ENCODE results near the gene CMIP.

The CMIP gene

DNA sequence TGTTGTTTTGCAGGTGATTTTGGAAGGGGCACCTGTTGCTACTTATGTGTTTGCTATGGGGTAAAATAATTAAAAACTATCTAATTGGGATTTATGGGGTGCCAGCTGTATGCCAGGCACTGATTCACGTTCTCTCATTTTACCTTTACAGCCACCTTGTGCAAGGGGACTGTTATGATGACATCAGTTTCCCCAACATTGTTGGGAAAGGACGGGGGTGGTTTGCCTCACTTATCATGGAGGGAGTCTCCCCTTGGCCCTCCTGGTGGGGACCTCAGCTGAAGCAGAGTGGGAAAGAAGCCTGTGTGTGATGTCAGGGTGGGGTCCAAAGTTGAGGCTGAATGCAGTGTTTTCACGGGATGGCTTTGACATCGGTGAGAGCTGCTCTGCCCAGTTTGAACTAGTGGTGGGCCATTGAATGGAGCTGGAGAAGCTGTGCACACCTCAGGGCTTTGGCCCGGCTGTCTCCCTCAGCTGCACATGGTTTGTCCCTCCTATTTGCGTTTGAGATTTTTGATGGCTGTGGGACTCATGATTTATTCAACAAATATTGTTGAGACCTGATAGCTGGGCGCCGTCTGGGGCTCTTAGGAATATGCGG lies 36.1 kb downstream of the CMIP start:
- DNase-seq (ENCODE audit: low read depth): no peak

DNA sequence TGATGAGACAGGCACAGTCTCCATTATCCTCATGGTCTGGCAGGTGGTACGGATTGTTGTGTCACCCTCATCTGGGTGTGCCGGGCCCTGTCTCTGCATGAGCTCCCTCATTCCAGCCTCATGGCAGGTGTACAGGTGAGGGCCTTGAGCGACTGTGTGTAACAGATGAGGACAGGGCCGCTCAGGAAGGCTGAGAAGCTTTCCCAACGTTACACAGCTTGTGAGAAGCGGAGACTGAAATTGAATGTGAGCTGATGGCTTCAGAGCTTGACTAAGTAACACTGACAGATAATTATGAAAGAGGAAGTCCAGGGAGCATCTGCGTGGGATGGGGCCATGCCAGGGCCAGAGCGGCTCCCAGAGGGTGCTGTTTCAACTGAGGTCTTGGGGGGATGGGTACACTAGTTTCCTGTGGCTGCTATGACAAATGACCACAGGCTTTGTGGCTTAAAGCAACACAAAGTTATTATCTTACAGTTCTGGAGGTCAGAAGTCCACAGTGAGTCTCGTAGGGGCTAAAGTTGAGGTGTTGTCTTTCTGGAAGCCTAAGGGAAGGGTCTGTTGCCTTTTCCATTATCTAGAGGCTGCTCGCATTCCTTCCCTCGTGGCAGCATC lies 36.7 kb downstream of the CMIP start:
- DNase-seq (ENCODE audit: low read depth): no peak

DNA sequence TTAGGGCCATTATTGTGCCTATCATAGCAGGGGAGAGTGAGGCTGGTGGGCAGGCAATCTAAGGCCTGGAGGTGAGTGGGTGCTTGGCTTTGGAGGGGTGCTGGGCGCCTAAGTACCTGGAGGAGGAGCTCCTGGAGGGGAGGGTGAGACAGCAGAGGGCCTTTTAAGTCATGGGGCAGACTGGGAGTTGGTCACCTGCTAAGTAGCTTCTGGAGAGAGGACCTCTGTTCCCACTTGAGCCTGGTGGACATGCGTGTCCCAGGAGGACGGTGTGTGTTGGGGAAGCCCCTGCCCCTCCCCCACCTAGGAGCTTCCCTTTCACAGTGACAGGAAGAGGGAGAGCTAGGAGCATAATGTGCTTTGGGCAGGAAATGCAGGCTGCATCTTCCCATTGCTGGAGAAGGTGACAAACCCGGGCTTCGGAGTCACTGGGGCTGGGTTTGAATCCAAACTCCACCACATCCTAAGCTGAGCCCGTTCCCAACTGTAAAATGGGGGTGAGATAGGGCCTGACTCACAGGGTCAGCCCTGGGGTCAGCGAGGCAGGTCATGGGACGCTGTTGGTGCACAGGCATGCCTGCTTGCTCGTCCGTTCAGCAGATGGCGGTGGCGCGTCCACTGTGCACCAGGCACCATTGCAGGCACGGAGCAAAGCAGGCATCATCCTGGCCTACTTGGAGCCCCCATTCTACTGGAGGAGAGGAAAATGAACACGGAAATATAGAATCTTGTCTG lies 37.9 kb downstream of the CMIP start:
- DNase-seq (ENCODE audit: low read depth): no peak

DNA sequence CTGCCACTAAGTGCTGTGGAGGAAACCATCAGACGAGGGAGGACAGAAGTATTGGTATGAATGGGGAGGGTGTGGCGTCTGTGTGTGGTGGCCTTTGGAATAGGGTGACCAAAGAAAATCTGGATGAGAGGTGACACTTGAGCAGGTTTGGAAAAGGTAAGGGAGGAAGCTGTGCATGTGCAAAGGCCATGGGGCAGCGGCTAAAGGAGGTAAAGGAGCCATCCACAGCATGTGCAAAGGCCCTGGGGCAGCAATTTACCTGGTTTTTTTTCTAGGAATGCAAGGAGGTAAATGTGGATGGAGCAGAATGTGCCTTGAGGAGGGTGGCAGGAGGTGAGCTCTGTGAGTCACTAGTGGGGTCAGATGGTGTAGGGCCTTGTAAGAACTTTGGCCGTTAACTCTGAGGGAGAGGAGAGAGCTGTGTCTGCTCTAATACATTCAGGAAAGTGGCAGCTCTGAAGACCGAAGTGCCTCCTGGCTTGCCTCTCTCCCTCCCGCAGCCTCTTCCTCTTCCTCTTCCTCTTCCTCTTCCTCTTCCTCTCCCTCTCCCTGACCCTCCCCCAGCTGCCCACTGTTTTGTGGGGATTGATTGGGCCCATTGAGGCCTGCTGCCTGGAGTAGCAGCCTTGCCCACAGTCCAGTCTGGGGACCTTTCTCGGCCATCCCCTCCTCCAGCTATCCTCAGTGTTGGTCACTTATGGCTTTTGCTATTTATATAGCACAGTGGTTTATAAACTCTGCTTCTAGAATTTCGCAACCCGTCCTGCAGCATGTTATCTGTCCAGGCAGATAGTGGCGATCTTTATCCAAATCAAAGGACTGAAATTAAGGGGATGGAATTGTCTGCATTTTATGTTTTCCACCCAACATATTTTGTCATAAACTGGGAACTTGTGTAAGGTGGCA lies 38.7 kb downstream of the CMIP start:
- DNase-seq (ENCODE audit: low read depth): no peak

DNA sequence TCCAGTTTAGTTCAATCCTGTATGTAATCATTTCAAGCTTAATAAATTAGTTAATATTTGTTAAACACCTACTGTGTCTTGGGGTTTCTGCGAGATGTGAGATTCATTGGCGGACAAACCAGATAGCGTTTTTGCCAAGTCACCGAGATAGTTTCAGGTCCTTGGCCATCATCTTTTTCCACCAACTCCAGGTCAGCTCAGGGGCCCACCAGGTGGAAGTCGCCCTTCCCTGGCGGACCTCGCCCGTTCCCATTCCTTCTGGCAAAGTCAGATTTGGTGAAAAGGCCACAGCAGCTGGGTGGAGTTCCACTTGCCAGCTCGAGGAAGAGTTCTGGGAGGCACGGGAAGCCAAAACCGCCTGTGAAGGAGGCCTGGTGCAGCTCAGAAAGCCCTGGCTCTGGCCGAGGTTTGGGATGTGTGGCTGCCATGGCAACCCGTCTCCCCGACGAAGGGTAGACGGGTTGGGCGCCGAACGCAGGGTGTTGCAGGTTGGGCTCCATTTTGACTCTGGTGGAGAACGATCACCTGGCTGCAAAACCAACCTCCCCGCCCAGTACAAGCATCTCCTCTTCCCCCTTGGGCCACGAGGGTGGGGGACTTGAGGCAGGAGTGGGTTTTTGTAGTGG lies 39.5 kb downstream of the CMIP start:
- no peak for DNase-seq (ENCODE audit: low read depth)

DNA sequence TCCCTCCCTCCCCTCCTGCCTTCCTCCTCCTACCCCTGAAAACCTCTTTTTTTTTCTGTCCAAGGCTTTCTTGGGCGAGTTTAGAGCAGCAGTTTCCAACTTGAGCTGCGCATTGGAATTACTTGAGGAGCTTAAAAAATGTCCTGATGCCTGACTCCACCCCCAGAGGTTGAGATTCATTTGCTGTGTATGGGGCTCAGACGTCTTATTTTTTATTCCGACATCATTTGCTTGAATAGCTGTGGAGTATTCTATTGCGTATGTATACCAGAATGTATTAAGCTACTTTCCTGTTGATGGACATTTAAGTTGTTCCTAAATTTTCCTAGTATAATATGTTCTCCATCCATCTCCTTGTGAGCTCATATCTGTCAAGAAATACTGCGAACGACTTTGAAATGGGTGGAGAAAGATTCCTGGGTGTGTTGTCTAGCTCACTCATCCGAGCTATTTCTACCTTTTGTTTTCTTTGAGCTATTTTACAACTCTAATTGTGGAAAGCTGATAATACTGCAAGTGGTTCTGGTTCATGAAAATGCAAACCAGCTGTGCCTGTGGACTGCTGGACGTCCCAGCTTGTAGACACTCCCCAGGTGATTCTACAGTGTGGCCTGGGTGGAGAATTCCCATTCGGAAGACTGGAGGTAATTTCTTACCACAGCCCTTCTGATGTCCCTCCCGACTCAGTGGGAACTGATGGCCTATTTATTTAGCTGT lies 40.5 kb downstream of the CMIP start:
- no peak for DNase-seq (ENCODE audit: low read depth)

DNA sequence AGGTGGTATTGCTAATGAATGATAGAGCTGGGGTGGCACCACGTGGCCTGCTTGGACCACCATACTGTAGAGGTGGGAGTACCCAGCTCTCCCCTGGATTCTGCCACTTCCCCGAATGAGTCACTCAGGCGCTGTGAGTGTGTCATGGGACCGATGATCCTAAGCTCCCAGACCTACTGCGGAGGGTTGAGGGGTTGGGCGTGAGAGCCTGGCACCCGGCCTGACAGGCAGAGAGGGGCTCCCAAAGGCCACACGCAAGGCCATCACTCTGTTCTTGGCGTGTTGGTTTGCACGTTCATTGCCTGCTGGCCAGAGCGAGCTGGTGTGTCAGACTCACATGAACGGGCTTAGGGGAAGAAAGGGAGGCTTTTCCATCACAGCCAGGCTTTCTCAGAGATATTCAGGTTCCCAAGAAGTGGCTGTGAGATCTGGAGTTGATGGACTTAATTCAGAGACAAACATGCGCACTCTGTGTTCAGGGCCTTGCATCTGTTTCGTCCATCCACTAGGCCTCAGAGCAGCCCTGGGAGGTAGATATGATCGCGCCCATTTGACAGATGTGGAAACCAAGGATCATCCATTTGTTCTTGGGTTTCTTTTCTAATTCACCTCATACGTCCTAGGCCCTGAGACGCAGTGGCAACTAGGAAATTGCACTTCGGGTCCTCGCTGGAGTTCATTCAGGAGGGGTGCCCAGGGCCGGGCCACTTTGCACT lies 41.4 kb downstream of the CMIP start:
- DNase-seq (ENCODE audit: low read depth): no peak

DNA sequence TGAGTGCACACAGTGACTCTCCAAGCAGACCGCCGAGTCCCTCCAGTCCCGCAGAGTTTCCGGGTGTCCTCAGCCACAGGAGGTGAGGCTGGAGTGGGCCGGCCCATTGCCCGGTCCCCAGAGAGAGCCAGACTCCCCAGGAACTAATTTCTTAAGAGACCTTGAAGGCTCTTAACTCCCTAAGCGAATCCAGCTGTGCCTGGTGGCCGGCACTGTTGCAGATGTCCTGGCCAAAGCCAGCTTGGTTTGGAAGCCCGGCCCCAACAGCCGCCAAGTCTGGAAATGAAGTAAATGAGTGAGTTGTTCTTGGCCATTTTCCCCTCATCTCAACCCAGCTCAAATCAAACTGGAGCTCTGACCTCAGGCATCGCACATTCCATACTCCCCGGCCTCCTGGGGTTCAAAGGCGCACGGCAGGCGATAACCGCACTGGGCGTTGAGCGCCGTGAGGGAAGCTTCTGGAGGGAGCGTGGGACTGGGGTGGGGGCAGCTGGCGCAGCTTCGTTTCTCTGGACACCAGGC lies 42.0 kb downstream of the CMIP start:
- peak; percentile 32 for DNase-seq (ENCODE audit: low read depth)

DNA sequence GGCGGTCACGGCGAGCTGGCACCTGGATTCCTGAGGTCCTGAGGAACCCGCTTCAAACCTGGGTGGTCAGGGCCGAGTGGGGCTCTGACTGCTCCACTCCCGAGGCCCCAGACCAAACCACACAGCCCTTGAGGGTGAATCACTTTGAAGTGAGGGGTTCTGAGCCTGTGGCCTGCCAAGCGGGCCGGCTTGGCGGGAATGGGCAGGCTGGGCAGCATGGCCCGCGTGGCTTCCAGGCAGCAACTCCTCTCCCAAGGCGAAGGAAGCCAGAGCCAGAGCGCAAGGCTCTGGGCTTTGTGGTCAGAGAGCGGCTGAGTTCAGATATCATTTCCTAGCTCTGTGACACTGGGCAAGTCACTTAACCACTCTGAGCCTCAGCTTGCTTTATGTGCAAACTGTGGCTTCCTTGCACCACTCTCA lies 42.7 kb downstream of the CMIP start:
- no peak for DNase-seq (ENCODE audit: low read depth)

DNA sequence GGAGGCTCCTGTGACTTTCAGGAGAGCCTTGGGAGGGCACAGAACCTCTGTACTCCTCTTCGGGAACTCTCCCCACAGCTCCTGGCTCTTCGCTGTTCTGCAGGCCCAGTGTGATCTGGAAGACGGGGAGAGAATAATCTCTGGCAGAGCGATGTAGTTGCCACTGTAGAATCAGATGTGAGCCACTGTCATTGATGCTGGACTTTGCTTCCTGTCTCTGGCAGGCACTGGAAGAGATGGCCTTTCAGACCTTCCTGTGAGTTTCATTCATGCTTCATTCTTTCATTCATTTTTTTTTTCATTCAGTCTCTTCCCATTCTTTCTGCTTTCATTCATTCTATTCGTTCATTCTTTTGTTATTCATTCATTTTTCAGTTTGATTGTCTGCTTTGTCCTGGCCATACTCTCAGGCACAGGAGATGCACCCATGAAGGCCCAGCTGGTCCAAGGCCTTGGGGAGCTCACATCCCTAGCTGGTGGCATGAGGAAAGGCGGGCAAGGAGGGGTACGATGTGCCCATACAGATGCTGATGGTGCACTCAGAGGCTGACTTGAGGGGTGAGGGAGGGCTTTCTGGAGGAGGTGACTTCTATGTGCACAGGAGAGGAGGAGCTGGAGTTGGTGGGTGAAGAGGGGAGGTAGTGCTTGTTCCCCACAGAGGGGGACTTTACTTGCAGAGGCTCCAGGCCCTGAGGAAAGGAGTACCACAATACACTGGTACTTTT lies 44.2 kb downstream of the CMIP start:
- no peak for DNase-seq (ENCODE audit: low read depth)

DNA sequence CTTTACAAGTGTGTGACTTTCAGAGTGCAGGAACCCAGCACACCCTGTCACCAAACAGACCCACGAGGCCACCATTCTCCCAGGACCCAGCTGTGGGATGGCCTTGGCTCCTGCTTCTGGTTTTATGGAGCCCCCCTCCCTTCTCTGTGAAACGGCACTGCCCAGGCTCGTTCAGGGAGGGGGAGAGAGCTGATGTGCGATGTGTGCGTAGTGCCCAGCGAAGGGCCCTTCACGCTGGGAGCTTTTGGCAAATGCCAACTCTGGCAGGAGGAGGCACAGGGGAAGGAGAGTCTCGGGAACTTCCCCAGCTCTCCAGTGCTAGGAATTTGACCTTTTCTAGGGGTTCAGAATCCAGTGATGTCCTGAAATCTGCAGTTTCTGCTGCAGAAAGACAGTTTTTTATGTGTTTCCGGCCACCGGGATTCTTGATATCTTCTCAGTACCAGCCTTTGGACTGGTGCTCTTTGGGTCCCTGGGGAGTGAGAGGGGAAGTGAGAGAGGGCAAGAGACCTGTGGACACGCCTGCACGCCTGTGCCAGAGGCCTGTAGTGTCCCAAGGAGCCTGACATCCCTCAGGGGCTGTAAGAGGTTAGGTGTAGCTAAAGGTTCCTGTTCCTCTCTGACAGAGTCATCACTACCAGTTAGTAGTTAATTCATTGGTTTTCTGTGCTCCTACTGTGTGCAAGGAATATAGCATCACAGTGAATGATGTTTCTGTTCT lies 45.1 kb downstream of the CMIP start:
- DNase-seq (ENCODE audit: low read depth): no peak

DNA sequence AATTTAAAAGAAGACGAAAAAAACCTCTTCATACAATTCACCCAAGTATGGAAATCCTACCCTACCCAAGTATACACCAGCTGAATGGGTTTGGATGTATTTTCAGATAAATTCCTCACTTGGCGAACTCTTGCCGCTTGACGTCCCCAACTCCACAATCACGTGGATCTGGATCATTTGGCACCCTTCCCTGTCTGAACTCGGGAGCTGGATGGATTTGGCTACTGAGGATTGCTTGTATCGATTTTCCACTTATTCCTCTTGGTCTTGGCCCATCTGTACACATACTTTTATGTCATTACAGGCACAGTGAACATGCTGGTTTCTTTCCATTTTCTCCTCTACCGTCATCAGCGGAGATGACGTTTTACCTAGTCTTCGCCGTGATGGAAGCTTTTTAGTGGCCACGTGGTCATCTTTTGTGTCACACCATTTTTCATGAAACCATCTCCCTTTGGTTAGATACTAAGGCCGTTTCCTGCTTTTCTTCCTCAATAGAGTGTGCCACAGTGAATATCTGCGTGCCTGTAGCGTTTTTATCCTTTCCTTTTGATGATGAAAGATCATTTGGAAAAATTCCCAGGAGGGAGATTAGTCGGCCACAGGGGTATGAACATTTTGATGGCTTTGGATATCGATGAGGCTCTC lies 47.1 kb downstream of the CMIP start:
- no peak for DNase-seq (ENCODE audit: low read depth)

DNA sequence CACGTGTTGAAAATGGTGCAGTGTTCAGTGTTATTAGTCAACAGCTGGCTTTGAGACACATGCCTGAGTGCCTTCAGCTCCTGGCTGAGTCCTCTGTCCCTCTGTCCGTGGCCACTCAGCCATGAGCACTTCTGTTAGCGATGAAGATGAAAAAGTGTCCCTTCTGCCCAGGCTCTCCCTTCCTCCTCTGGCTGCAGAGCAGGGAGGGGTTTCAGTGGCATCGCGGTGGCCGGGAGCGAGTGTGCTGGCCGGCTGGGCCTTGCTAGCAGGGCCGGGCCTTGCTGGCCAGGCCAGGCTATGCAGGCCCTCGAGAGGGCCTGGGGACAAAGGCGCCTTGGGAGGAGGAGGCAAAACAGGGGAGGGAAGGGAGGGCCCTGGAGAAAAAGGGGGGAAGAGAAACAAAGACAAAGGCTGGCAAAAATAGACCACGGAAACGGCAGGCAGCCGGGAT lies 47.7 kb downstream of the CMIP start:
- DNase-seq (ENCODE audit: low read depth): no peak

DNA sequence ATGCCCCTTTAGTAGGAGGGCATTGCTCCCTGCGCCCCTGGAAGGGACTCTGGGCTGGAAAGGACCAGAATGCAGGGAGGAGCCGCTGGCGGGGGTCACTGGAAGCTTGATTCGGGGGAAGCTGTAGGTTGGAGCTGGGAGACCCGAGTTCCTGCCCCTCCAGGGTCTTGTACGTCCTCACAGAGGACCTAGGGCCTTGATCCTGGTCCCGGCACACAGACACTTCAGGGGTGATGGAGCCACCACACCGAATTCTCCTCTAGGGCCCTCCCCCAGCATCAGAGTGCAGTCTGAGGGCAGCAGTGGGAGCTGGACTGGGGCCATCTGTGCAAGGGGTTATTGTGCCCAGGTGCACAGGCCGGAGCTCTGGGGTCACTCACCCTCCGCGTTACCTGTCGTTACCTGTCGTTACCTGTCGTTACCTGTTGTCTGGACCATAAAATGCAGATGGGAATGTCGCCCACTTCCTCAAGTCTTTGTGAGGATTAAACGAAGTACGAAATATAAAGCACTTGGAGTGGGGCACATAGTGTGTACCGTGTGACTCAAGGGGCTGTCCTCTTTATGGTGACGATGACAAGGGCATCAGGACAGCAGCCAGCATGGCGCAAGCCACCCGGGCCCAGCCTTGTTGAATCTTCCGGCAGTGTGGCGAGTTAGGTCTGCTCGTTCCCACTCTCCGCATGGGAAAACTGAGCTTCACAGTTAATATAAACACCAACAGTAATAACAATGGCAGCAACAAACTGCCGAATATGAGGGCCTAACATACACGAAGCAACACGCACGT lies 48.6 kb downstream of the CMIP start:
- DNase-seq (ENCODE audit: low read depth): no peak

DNA sequence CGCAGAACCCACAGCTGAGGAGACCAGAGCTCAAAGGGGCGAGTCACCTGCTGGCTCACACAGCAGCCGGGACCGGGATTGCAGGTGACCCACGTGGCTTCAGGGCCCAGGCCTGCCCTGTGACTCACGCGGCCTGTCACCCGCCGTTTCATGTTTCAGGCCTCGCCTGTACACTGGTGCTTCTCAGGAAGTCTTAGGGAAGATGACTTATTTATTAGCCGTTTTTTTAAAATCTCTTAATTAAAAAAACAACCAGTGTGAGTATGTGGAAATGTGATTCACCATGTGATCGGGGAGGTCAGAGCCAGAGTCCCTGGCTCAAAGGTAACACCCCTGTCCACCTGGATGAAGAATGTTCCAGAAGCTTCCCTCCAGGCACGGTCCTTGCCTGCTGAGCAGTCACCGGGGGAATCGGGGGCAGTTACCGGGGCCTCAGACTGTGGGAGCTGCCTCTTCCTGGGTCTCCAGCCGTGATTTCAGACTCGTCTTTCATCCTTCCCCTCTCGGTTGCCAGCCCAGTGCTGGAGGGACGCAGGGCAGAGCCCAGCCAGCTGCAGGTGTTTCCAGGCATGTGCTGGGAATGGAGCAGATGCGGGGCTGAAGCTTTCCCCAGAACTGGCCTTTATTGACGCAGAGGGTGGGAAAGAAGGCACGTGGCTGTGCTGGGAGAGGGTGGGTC lies 49.3 kb downstream of the CMIP start:
- peak; percentile 28 for DNase-seq (ENCODE audit: low read depth)

DNA sequence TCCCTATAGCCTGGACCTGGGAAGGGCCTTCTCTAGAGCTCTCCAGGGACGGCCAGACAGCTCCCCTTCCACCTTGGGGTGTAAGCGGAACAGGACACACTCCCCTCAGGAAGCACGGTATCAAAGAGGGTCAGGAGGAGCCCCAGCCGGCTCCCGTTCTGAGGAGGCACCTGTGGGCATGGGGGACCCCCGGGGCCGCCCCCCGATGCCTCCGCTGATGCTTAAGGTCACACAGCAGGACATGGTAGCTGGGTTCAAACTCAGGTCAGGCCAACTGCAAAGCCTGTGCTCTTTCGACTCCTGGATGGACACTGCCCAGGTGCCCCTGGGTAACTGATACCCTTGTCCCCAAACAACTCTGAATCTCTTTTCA lies 49.8 kb downstream of the CMIP start:
- no peak for DNase-seq (ENCODE audit: low read depth)

DNA sequence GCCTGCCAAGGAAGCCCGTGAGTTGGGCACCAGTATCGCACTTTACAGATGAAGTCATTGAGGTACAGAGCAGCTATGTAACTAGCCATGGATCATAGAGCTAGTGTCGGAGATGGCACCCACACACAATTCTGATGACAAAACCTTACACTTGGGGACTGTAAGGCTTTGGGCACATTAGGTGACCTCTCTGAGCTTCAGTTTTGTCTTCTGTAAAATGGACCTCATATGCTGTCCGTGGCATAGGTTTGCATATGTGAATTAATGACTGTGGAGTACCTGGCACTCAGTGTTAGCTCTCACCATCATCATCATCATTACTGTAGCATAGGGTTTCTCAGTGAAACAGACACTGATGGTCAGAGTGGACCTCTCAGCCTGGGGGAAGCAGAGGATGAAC lies 50.3 kb downstream of the CMIP start:
- DNase-seq (ENCODE audit: low read depth): no peak

Data from non-pigmented ciliary epithelial cell (primary cell).